ENCODE measurements around the gene STON2. TPM values are rescaled to one million over a fixed set of nuclear protein-coding genes. Genes with fewer than 3 reads are reported as not detected.

The STON2 gene
- total and polyA plus RNA-seq, 4 donors, result 1.9 to 30.0 (median 7.3) TPM

- H3K36me3 ChIP-seq (ENCODE audit: control insufficient read depth in 4 of 4, insufficient read depth in 3 of 4, low read depth in 1 of 4, low read length in 3 of 4), result peaks cover 0 to 2% (median 0%) of the 10 kb centered on the region in 4 donors
- no peak for DNase-seq (ENCODE audit: low spot score)
- 91% methylated on average over 4 of the region's 4 CpGs for WGBS
- TF ChIP-seq GABPA (IDR thresholded peaks at IDR 0.05 in 1 of 2, conservative IDR thresholded peaks at IDR 0.05 in 1 of 2), result no peak
- TF ChIP-seq CTCF (IDR thresholded peaks at IDR 0.05; ENCODE audit: low read depth, low read length, missing input control), result no peak
- TF ChIP-seq YY1 (IDR thresholded peaks at IDR 0.05), result no peak
- no peak for TF ChIP-seq HNF4A (conservative IDR thresholded peaks at IDR 0.05)
- TF ChIP-seq TAF1 (conservative IDR thresholded peaks at IDR 0.05), result no peak
- no peak for TF ChIP-seq MAX (IDR thresholded peaks at IDR 0.05)
- TF ChIP-seq JUND (IDR thresholded peaks at IDR 0.05), result no peak
- TF ChIP-seq HNF4G (IDR thresholded peaks at IDR 0.05), result no peak
- H3K4me1 ChIP-seq (ENCODE audit: control insufficient read depth in 4 of 4, insufficient read depth in 4 of 4, low read length in 3 of 4), result no peaks in the 10 kb centered on the region
- no peak overlapping the region for H3K27ac ChIP-seq (ENCODE audit: low read depth in 1 of 2, low read length in 2 of 2)
- no peaks in the 10 kb centered on the region for H3K27me3 ChIP-seq (ENCODE audit: control insufficient read depth in 4 of 4, insufficient read depth in 4 of 4, low read length in 3 of 4)
- no peaks in the 10 kb centered on the region for H3K9me3 ChIP-seq (ENCODE audit: control insufficient read depth in 4 of 4, low read length in 3 of 4)
- H3K4me3 ChIP-seq (ENCODE audit: low read depth in 1 of 3, low read length in 3 of 3), result no peak overlapping the region
- no peak overlapping the region for H3K9ac ChIP-seq (ENCODE audit: low read depth in 1 of 2, low read length in 2 of 2)
Measured at GRCh38 chr14:81367563-81367962, 32.6 kb downstream of the STON2 start.

- no peak for DNase-seq (ENCODE audit: low spot score)
- TF ChIP-seq YY1 (IDR thresholded peaks at IDR 0.05), result no peak
- TF ChIP-seq NR2F2 (IDR thresholded peaks at IDR 0.05), result no peak
- TF ChIP-seq CTCF (IDR thresholded peaks at IDR 0.05; ENCODE audit: low read depth, low read length, missing input control), result no peak
- no peak for TF ChIP-seq GABPA (IDR thresholded peaks at IDR 0.05 in 1 of 2, conservative IDR thresholded peaks at IDR 0.05 in 1 of 2)
- no peak for TF ChIP-seq ZBTB33 (IDR thresholded peaks at IDR 0.05)
- TF ChIP-seq FOXA2 (IDR thresholded peaks at IDR 0.05), result no peak
- TF ChIP-seq EGR1 (IDR thresholded peaks at IDR 0.05; ENCODE audit: low read depth in 2 of 2), result no peak
- no peak for TF ChIP-seq RXRA (IDR thresholded peaks at IDR 0.05)
- no peak for TF ChIP-seq MAX (IDR thresholded peaks at IDR 0.05)
- TF ChIP-seq JUND (IDR thresholded peaks at IDR 0.05), result no peak
- no peak for TF ChIP-seq RAD21 (IDR thresholded peaks at IDR 0.05)
- TF ChIP-seq HNF4A (conservative IDR thresholded peaks at IDR 0.05), result no peak
- no peak for TF ChIP-seq HNF4G (IDR thresholded peaks at IDR 0.05)
- no peak for TF ChIP-seq SP1 (IDR thresholded peaks at IDR 0.05)
- no peak for TF ChIP-seq FOXA1 (IDR thresholded peaks at IDR 0.05)
- no peaks in the 10 kb centered on the region for H3K9me3 ChIP-seq (ENCODE audit: control insufficient read depth in 4 of 4, low read length in 3 of 4)
- H3K27me3 ChIP-seq (ENCODE audit: control insufficient read depth in 4 of 4, insufficient read depth in 4 of 4, low read length in 3 of 4), result no peaks in the 10 kb centered on the region
- no peak overlapping the region for H3K9ac ChIP-seq (ENCODE audit: low read depth in 1 of 2, low read length in 2 of 2)
- H3K4me1 ChIP-seq (ENCODE audit: control insufficient read depth in 4 of 4, insufficient read depth in 4 of 4, low read length in 3 of 4), result no peaks in the 10 kb centered on the region
- 96% methylated on average over 7 of the region's 7 CpGs for WGBS
- H3K36me3 ChIP-seq (ENCODE audit: control insufficient read depth in 4 of 4, insufficient read depth in 3 of 4, low read depth in 1 of 4, low read length in 3 of 4), result peaks cover 0 to 2% (median 0%) of the 10 kb centered on the region in 4 donors
- H3K4me3 ChIP-seq (ENCODE audit: low read depth in 1 of 3, low read length in 3 of 3), result no peak overlapping the region
- H3K27ac ChIP-seq (ENCODE audit: low read depth in 1 of 2, low read length in 2 of 2), result no peak overlapping the region
Measured at GRCh38 chr14:81366884-81367283, 33.2 kb downstream of the STON2 start.
